Stimulated activated CD4-positive, alpha-beta T cell treated with anti-CD3 and anti-CD28 coated beads, TNF-alpha, amount 100 ng/mL, for 1 hour (primary cell): ENCODE data around the gene CYP26A1.
"Not testable (repeated sequence)": the region's sequence is repeated elsewhere in the genome, so short reads cannot be mapped to it uniquely, and the experiment has no call there.

Experiments
- DNase-seq, 3 donors: peaks; one replicate each; pipeline ENCODE4 v3.0.0-alpha.2; 2020; ENCODE audit warnings: low read depth in 3 of 3, low spot score in 1 of 3

Gene CYP26A1

GRCh38 chr10:93077860-93078337, 4.2 kb downstream of the CYP26A1 start:
- DNase-seq, result no peak

GRCh38 chr10:93079663-93080349, 6.1 kb downstream of the CYP26A1 start:
- DNase-seq, result no peak

DNA sequence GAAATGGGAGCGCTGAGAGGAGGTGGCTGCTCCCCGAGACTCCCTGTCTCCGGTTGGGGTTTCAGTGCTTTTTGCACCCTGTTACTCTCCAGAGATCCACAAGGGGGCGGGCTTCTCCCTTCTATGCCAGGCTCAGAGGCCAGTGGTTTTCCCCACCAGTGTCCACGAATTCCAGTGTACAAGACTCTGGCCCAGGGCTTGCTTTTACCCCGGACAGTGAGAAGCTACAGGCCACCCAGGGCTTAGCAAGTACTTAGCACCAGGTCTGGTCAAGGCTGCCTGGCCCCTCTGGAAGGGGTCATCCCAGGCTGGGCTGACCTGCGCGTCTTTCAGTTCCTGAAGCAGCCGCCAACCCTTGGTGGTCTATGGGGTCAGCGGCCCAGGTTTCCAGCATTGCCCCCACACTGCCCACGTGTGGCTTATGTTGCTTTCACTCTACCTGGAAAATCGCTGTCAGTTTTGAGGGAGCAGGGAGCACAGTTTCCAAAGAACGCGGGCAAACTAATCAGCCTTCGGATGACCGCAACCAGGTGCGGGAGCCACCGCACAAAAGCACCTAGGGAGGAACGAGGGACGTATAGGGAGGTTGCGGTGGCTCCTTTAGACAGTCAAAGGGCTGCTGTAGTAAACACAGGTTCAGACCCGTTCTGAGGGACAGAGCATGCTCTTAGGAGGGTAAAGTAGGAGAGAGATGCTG, 6.8 kb downstream of the CYP26A1 start:
- peak; percentile 8 to 31 (median 10) for DNase-seq

- no peak for DNase-seq
Observed at GRCh38 chr10:93081318-93081717, 7.6 kb downstream of the CYP26A1 start.

DNA sequence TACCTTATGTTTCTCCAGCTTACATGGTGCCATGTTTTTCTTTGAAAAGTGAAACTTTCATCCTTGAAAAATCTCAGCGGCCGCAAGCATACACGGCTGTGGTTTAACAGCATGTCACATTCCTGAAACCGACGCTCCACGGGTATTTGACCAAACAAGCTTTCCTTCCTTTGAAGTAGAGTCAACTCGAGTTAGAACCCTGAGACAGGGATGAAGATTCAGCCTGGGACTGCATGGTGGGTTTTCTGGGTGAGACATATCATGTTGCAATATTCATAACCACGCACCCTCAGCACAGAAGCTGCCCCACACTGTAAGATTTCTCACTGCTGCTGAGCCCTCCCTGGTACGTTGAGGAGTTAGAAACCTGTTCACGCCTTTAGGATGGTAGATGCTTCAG, 8.1 kb downstream of the CYP26A1 start:
- no peak for DNase-seq

DNA sequence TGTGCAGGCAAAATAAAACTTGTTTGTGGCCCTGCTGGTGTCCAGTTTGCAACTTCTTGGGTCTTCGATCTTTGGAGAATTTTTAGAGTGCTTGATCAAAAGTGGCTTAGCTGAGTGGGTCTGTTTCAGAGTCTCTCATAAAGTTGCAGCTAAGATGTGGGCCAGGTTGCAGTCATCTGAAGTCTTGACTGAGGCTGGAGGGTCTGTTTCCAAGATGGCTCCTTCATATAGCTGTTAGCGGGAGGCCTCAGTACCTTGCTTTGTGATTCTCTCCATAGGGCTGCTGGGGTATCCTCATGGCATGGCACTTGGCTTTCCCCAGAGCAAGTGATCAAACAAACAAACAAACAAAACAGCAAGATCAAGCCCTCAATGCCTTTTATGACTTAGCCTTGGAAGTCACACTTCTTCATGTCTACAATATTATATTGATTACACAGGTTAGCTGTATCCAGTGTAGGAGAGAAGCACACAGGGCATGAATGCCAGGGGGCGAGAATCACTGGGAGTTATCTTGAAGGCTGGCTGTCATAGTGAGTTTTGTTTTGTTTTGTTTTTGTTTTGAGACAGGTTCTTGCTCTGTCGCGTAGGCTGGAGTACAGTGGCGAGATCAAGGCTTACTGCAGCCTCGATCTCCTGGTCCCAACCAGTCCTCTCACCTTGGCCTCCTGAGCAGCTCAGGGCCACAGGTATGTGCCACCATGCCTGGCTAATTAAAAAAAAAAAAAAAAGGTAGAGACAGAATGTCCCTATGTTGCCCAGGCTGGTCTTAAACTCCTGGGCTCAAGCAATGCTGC, 10.2 kb downstream of the CYP26A1 start:
- DNase-seq, result no peak

DNA sequence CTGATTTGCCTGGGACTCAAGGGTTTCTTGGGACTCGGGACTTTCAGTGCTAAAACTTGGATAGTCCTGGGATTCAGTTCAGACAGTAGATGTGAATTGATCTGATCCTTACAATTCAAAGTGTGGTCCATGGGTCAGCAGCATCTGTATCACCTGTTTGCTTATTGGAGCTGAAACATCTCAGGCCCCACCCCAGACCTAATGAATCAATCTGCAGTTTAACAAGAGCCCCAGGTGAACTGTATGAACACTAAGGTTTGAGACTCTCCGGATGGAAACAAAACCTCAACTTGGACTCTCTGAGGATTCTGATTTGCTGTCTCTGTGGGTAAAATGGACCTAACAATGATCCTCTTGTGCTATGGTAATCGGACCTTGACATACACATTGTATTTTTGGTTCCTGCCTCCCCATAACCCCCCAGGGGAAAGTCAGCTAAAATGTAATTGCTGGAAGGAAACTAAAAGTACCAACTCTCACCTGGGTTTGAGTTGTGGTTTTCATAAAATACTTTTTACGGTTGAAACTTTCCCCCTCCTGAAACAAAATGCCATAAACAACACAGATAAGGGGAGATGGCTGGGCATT, 11.7 kb downstream of the CYP26A1 start:
- no peak for DNase-seq

- DNase-seq, result no peak
Observed at GRCh38 chr10:93086289-93086688, 12.6 kb downstream of the CYP26A1 start.

DNA sequence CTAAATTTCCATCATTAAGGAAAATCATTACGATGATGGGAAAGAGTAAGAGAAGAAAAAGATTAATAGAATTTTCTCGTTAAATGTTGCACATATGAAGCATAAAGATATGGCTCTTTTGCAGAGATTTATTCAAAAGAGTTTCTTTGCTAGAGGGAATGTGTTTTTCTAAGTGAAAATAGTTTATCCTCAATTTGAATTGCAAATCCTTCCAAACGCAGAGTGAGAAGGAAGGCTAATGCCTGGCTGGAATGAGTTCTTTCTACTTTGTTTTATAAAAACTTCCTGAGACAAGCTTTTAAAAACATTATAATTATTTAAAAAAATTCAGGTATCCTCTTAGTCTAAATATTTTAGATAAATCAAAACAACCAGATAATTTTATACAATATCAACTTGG, 14.2 kb downstream of the CYP26A1 start:
- no peak for DNase-seq

DNA sequence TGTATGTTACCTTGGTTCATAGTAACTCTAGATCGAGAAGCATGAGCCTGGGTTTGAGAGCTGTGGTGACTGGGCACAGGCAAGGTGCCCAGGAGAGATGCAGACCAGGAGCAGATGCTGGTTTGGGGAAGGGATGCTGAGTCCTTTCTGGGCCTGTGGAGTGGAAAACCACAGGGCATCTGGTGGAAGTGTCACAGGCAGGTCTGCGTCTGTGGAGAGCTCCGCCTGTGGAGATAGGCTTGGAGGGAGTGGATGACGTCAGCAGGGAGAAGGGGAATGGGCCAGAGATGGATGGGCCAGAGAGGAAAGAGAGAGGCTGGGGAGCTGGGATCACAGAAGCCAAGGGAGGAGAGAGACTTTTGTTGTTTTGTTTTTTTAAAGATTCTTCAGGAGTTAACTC, 14.8 kb downstream of the CYP26A1 start:
- no peak for DNase-seq

- DNase-seq, result no peak
Observed at GRCh38 chr10:93090619-93091018, 16.9 kb downstream of the CYP26A1 start.

DNA sequence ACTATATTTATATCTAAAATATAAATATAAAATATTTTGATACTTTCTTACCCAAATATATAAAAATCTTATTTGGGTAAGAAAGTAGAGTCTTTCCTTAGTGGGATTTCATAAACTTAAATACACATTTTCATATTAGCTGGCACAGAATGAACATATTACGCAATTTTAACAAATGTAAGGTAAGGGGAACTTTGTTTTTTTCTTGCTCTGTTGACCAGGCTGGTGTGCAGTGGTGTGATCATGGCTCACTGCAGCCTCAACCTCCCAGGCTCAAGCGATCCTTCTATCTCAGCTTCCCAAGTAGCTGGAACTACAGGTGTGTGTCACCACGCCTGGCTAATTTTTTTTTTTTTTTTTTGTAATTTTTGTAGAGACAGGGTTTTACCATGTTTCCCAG, 18.3 kb downstream of the CYP26A1 start:
- DNase-seq, result no peak

DNA sequence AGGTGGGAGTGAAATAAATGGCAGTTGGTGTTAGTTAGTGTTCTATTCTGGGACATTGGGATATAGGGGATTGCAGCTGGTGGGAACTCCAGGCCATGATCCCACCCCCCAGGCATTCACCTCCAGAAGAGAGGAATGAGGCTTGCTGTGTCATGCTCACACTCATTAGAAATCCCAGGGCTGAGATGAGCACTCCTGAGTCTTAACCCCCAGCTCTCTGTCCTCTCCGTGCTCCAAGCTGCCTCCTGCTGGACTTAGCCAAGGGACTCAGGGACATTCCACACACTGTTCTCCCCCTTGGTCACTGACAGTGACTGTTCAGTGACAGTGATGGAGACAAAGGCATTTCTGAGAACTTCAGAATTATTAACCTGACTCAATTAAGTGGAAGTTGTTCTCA, 21.5 kb downstream of the CYP26A1 start:
- no peak for DNase-seq

DNA sequence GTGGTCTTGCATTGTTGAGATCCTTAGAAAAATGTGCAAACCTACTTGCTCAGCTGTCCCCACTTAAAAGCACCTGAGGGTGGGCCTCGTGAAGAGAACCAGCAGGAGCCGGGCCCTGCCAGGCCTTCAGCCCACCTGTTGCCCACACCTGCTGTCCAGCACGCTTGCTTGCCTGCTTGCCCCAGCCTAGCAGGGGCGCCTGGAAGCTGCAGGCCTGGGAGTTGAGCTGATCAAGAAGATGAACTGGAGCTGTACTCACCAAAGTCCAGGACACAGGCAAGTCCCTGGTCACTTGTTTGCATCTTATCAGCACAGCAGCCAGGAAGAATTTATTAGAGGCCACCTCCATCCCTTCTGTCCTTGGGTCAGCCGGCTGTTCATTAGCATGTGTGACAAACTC, 23.2 kb downstream of the CYP26A1 start:
- DNase-seq, result no peak

- no peak for DNase-seq
Observed at GRCh38 chr10:93097386-93097785, 23.7 kb downstream of the CYP26A1 start.

GRCh38 chr10:93098816-93099215, 25.1 kb downstream of the CYP26A1 start:
- DNase-seq, result no peak

- no peak for DNase-seq
Observed at GRCh38 chr10:93099670-93100069, 26.0 kb downstream of the CYP26A1 start.

GRCh38 chr10:93101148-93101547, 27.5 kb downstream of the CYP26A1 start:
- DNase-seq, result not testable (repeated sequence)

GRCh38 chr10:93103953-93104352, 30.3 kb downstream of the CYP26A1 start:
- DNase-seq, result no peak

DNA sequence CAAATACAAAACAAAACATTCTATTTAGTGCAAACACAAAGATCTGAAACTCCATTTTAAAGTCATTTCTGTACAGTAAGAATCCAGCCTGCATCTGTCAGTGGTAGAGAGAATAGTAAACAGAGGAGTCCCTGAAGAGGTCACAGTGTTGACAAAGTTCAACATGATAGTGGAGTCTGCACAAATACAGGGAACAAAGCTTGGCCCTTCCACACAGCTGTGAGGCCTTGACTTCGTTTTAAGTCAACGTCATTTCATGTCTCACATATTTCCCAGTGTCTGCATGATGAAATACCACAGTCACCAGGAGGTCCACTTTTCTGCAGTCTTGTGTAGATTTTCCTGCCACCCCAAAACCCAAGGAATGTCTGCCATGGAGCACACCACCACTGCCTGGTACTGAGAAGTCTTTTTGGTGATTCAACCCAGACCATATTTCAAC, 33.0 kb downstream of the CYP26A1 start:
- DNase-seq, result no peak

DNA sequence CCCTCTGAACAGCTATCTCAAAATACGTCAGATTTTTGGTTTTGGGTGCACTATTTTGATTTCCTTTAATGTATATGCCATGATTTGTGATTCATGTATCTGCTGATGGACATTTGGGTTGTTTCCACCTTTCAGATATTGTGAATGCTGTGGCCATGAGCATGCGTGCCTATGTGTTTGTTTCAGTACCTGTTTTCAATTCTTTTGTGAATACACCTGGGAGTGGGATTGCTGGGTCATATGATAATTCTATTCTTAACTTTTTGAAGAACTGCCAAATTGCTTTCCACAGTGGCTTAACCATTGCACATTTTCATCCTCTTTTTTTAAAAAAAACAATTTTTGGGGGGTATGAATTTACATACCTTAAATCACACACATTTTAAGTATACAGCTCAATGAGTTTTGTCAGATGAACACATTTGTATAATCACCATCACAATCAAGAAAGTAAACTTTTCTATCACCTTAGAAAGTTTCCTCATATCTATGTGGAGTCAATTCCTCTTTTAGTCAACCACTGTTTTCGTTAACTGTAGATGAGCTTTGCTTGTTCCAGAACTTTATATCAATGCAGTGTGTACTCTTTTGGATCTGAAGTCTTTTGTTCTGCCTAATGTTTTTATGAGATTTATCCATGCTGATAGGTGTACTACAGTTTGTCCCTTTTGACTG, 36.9 kb downstream of the CYP26A1 start:
- no peak for DNase-seq
